HepG2 (cell line): Measurements from ENCODE around the gene ZNF134. TPM values are rescaled to one million over a fixed set of nuclear protein-coding genes. Genes with fewer than 3 reads are reported as not detected.

Experiments
- GABPB1 ChIP-seq: IDR thresholded peaks from 2 replicates; pipeline ENCODE4 v1.6.1; 2016; ENCODE audit warnings: mild to moderate bottlenecking, missing genetic modification reagents, moderate library complexity, missing compliant biosample characterization
- HNRNPK ChIP-seq: fragments of 200-400 bp; formaldehyde crosslinking; IDR thresholded peaks from 2 replicates; pipeline ENCODE4 v1.6.1; 2018; ENCODE audit warnings: low read length, low read depth, moderate library complexity, mild to moderate bottlenecking; ENCODE audit not compliant: poor library complexity, severe bottlenecking
- JDP2 ChIP-seq: sonication (generic); formaldehyde crosslinking; IDR thresholded peaks from 2 replicates; pipeline ENCODE4 v1.8.1; 2022; ENCODE audit warnings: missing genetic modification reagents, borderline replicate concordance
- KDM2A ChIP-seq: sonication (generic); formaldehyde crosslinking; IDR thresholded peaks from 2 replicates; pipeline ENCODE4 v1.4.0; 2020; ENCODE audit warnings: low read depth, missing genetic modification reagents, borderline replicate concordance
- MLLT10 ChIP-seq: sonication (generic); formaldehyde crosslinking; IDR thresholded peaks from 2 replicates; pipeline ENCODE4 v1.4.0; 2020; ENCODE audit warnings: missing genetic modification reagents
- NFYB ChIP-seq: sonication (generic); formaldehyde crosslinking; IDR thresholded peaks from 2 replicates; pipeline ENCODE4 v1.4.0; 2020; ENCODE audit warnings: missing genetic modification reagents
- RAD51 ChIP-seq: fragments of 450-650 bp; IDR thresholded peaks from 2 replicates; pipeline ENCODE4 v1.6.1; 2016; ENCODE audit warnings: borderline replicate concordance
- RBM39 ChIP-seq: fragments of 200-400 bp; formaldehyde crosslinking; IDR thresholded peaks from one replicate; pipeline ENCODE4 v1.6.1; 2018; ENCODE audit warnings: antibody characterized with exemption, mild to moderate bottlenecking, low read depth, low read length; ENCODE audit not compliant: poor library complexity, severe bottlenecking
- YY1 ChIP-seq: IDR thresholded peaks from 2 replicates; pipeline ENCODE4 v1.6.1; 2011; ENCODE audit warnings: low read length, low read depth, moderate library complexity, mild to moderate bottlenecking; ENCODE audit not compliant: insufficient read depth, insufficient replicate concordance
- ZFP37 ChIP-seq: sonication (generic); formaldehyde crosslinking; IDR thresholded peaks from 2 replicates; pipeline ENCODE4 v1.4.0; 2020; ENCODE audit warnings: missing genetic modification reagents, borderline replicate concordance
- ZNF160 ChIP-seq: sonication (generic); formaldehyde crosslinking; IDR thresholded peaks from 2 replicates; pipeline ENCODE4 v1.8.0; 2022; ENCODE audit warnings: mild to moderate bottlenecking, inconsistent platforms, missing genetic modification reagents
- ZNF468 ChIP-seq: sonication (generic); formaldehyde crosslinking; IDR thresholded peaks from 2 replicates; pipeline ENCODE4 v1.8.0; 2022; ENCODE audit warnings: mild to moderate bottlenecking, moderate library complexity, missing genetic modification reagents
- ZNF607 ChIP-seq: sonication (generic); formaldehyde crosslinking; IDR thresholded peaks from 2 replicates; pipeline ENCODE4 v1.5.1; 2020; ENCODE audit warnings: missing genetic modification reagents, mild to moderate bottlenecking, borderline replicate concordance
- ZNF652 ChIP-seq: IDR thresholded peaks from 2 replicates; pipeline ENCODE4 v1.6.1; 2016; ENCODE audit warnings: low read depth, borderline replicate concordance
- ZNF674 ChIP-seq: sonication (generic); formaldehyde crosslinking; IDR thresholded peaks from 2 replicates; pipeline ENCODE4 v1.5.0; 2020; ENCODE audit warnings: low read depth, mild to moderate bottlenecking, missing genetic modification reagents
- ZNF776 ChIP-seq: sonication (generic); formaldehyde crosslinking; IDR thresholded peaks from 2 replicates; pipeline ENCODE4 v1.4.0; 2020; ENCODE audit warnings: mild to moderate bottlenecking, missing genetic modification reagents
- ZNF883 ChIP-seq: sonication (generic); formaldehyde crosslinking; IDR thresholded peaks from 2 replicates; pipeline ENCODE4 v1.5.1; 2020; ENCODE audit warnings: mild to moderate bottlenecking, missing genetic modification reagents; ENCODE audit errors: not compliant biosample characterization
- ZSCAN25 ChIP-seq: sonication (generic); formaldehyde crosslinking; IDR thresholded peaks from 2 replicates; pipeline ENCODE4 v1.8.0; 2022; ENCODE audit warnings: mild to moderate bottlenecking, missing genetic modification reagents
- polyA plus RNA-seq, 8 experiments: library from polyadenylated mRNA; depleted of rRNA in 3 of 8; stranded (reverse) in 7 of 8; unstranded in 1 of 8; fragments of >200 nt; fragmentation: Illumina TruSeq in 4 of 8; extraction: Trizol in 4 of 8; gene quantifications; 2 replicates each; pipeline versions ENCODE4 v1.2.1 to v1.2.3, GENCODE V29; 2011 to 2016; ENCODE audit warnings: low read depth in 4 of 8, missing spikeins in 1 of 8, mixed read lengths in 1 of 8; ENCODE audit not compliant: insufficient read depth in 1 of 8
- total RNA-seq, 5 experiments: library from RNA; depleted of rRNA; stranded (reverse); fragments of >200 nt; fragmentation: Illumina TruSeq; extraction: Trizol; gene quantifications; 2 replicates each; pipeline ENCODE4 v1.2.3, GENCODE V29; 2016; ENCODE audit warnings: low read depth in 1 of 5
- TF ChIP-seq, protein P1 (sequence below): sonication (generic); formaldehyde crosslinking; IDR thresholded peaks from 2 replicates; pipeline ENCODE4 v1.4.0; 2020; ENCODE audit warnings: mild to moderate bottlenecking, missing genetic modification reagents
- TF ChIP-seq, protein P2 (sequence below): sonication (generic); formaldehyde crosslinking; IDR thresholded peaks from 2 replicates; pipeline ENCODE4 v1.8.0; 2022; ENCODE audit warnings: missing genetic modification reagents, mild to moderate bottlenecking, borderline replicate concordance
- TF ChIP-seq, protein P3 (sequence below): sonication (generic); formaldehyde crosslinking; IDR thresholded peaks from 2 replicates; pipeline ENCODE4 v1.4.0; 2020; ENCODE audit warnings: missing genetic modification reagents

Gene ZNF134
- total and polyA plus RNA-seq, 2 of the 13 experiments (the other 11 are each of a cell fraction or from before 2014, with no cell fraction given), result 6.8 to 17.1 TPM

DNA sequence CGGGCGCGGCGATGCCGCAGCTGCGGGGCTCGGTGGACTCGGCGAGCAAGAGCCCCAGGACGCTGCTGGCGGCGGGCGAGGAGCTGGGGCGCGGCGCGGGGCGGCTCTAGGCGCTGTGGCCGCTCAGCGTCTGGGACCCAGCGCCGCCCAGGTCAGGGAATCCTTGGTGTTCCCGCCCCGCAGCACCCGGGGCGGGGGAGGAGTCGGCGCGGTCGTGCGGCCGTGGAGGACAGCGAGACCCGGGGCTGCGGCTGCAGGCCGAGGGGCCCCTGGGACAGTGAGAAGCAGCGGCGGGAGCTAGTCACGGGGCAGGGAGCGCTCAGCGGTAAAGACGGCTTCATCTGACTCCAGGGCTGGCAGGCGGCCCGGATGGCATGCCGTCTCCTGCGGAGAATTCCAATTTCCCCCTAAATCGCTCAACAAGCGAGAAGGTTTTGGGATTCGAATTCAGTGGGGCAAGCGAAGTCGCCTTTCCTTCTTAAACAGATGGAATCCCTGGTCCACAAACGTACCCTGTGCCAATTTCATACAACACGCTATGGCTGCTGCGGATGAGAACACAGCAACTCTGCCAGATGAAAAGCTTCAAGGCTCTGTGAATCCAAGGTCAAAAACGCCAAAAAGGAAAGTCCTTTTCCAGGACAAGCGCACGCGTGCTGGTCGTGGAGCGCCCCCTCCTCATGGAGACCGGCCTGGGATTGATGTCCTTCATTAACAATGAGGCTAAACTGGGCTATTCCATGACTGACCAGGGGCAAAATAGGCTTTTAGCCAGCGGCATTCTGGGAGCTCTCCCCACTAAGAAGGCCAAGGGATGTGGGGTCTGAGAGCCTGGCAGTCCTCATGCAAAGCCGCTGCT lies 50.5 kb downstream of the ZNF134 start (continued):
- TF ChIP-seq, protein P1, sequence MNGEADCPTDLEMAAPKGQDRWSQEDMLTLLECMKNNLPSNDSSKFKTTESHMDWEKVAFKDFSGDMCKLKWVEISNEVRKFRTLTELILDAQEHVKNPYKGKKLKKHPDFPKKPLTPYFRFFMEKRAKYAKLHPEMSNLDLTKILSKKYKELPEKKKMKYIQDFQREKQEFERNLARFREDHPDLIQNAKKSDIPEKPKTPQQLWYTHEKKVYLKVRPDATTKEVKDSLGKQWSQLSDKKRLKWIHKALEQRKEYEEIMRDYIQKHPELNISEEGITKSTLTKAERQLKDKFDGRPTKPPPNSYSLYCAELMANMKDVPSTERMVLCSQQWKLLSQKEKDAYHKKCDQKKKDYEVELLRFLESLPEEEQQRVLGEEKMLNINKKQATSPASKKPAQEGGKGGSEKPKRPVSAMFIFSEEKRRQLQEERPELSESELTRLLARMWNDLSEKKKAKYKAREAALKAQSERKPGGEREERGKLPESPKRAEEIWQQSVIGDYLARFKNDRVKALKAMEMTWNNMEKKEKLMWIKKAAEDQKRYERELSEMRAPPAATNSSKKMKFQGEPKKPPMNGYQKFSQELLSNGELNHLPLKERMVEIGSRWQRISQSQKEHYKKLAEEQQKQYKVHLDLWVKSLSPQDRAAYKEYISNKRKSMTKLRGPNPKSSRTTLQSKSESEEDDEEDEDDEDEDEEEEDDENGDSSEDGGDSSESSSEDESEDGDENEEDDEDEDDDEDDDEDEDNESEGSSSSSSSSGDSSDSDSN (CRISPR knock-in tag), result peak; percentile 93
- TF ChIP-seq ZNF652 (CRISPR knock-in tag) (no peak), ZNF674 (CRISPR knock-in tag) (no peak), ZNF607 (CRISPR knock-in tag) (0 out of 2 replicates have a peak, but pooled peaks have one; percentile 63), MLLT10 (CRISPR knock-in tag) (no peak), ZNF776 (CRISPR knock-in tag) (peak; percentile 66; the same call in 1 of the 2 replicates), ZSCAN25 (CRISPR knock-in tag) (no peak), RAD51 (no peak), NFYB (CRISPR knock-in tag) (no peak), YY1 (peak; percentile 34), ZNF160 (CRISPR knock-in tag) (0 out of 2 replicates have a peak, but pooled peaks have one; percentile 47), RBM39 (peak; percentile 39), ZFP37 (0 out of 2 replicates have a peak, but pooled peaks have one; percentile 47), GABPB1 (CRISPR knock-in tag) (peak; percentile 69), JDP2 (CRISPR knock-in tag) (no peak), KDM2A (CRISPR knock-in tag) (peak; percentile 83; the same call in 1 of the 2 replicates), ZNF883 (no peak), HNRNPK (peak; percentile 95), ZNF468 (CRISPR knock-in tag) (no peak)
- TF ChIP-seq, protein P2, sequence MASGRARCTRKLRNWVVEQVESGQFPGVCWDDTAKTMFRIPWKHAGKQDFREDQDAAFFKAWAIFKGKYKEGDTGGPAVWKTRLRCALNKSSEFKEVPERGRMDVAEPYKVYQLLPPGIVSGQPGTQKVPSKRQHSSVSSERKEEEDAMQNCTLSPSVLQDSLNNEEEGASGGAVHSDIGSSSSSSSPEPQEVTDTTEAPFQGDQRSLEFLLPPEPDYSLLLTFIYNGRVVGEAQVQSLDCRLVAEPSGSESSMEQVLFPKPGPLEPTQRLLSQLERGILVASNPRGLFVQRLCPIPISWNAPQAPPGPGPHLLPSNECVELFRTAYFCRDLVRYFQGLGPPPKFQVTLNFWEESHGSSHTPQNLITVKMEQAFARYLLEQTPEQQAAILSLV (CRISPR knock-in tag), result no peak; the same call in 1 of the 2 replicates
- TF ChIP-seq, protein P3, sequence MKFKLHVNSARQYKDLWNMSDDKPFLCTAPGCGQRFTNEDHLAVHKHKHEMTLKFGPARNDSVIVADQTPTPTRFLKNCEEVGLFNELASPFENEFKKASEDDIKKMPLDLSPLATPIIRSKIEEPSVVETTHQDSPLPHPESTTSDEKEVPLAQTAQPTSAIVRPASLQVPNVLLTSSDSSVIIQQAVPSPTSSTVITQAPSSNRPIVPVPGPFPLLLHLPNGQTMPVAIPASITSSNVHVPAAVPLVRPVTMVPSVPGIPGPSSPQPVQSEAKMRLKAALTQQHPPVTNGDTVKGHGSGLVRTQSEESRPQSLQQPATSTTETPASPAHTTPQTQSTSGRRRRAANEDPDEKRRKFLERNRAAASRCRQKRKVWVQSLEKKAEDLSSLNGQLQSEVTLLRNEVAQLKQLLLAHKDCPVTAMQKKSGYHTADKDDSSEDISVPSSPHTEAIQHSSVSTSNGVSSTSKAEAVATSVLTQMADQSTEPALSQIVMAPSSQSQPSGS (CRISPR knock-in tag), result 0 out of 2 replicates have a peak, but pooled peaks have one; percentile 44
